Iris pigment epithelial cell (primary cell): Measurements from ENCODE around the gene OSBPL1A.
"Not testable (repeated sequence)": the region's sequence is repeated elsewhere in the genome, so short reads cannot be mapped to it uniquely, and the experiment has no call there.

ENCODE experiments used
- DNase-seq: peaks from one replicate; pipeline ENCODE4 v3.0.0-alpha.2; 2011; ENCODE audit warnings: low read depth

The OSBPL1A gene

GRCh38 chr18:24187049-24187448 lies 210.6 kb downstream of the OSBPL1A start:
- DNase-seq, result no peak

- DNase-seq, result peak; percentile 88
Measured at GRCh38 chr18:24185805-24186204, 211.8 kb downstream of the OSBPL1A start.

- peak; percentile 47 for DNase-seq
Measured at GRCh38 chr18:24181806-24182205, 215.8 kb downstream of the OSBPL1A start.

DNA sequence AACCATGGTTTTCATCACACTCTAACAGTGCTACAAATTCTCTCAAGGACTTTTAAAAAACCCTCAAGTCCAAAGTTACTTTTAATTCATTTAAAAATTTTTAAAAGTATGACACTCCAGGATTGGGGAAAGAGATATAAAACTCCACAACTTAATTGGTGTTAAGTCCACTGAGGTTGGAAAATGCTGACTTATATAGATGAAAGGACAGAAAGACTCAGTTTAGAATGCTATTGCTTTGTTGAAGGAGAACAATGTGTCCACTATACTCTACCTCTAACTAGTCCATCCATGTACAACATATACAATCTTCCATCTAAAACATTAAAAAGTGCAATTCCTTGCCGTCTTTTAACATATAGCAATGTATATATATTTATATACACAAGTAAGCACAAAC lies 217.6 kb downstream of the OSBPL1A start:
- no peak for DNase-seq

GRCh38 chr18:24177499-24178133 lies 220.0 kb downstream of the OSBPL1A start:
- no peak for DNase-seq

DNA sequence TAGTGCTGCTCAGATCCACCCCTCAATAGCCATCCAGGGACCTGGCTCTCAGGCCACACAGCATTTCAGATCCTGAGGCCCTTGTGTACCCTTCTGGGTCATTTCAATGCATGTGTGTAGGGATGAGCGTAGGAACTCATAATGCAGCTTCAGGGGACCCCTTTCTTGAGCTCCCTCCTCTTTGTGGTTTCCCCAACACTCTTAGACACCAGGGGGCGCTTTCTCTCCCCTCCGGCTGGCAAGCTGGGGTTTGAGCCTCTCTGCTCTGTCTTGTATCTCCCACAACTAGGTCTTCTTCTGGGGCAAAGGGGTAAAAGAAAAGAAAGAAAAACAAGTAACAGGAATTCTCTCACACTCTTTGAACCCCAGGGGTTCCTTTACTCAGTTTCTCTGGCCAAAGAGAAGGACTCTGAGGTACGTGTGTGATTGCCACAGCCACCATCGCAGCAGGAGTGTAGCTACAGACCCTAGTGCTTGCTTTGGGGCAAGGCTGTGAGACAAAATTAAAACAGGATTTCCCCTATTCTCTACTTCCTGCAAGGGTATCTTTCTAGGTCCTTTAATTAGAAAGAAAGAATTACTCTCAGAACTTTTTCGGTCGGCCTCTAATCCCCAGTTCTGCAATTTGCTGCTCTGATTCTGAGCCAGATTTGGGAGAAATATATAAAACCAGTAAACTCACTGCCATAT lies 220.8 kb downstream of the OSBPL1A start:
- DNase-seq, result peak; percentile 61

GRCh38 chr18:24173997-24174396 lies 223.6 kb downstream of the OSBPL1A start:
- no peak for DNase-seq

DNA sequence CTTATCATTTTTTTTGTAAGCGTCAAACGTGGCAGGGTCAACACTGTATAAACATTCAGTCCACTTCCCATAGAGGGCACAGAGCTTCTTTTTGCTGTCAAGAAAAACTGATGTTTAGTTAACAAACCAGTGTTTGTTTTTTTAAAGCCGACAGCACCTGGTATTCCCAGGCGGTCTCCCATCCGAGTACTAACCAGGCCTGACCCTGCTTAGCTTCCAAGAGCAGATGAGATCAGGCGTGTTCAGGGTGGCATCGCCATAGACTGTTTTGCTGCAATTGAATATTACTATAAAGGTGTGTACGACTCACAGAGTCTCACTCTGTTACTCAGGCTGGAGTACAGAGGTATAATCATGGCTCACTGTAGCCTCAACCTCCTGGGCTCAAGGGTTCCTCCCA lies 227.3 kb downstream of the OSBPL1A start:
- DNase-seq, result no peak

GRCh38 chr18:24168496-24168895 lies 229.1 kb downstream of the OSBPL1A start:
- DNase-seq, result no peak

- no peak for DNase-seq
Measured at GRCh38 chr18:24161304-24161703, 236.3 kb downstream of the OSBPL1A start.

DNA sequence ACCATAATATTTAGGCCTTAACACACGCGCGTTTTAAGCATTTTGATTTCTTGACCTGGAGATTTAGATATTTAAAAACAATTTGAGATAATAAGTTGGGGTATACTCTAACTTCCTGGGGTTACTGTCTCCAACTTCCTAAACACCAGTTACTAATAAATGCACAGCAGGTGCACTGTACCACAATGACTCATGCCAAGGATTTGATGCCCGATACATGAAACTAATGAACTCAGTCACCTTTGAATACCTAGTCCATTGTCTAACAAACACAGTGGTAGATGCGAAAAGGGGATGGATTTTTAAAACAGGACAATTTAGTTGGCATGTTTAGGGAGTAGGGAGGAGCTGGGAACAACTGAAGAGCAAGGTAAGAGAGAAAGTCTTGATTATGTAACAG lies 237.5 kb downstream of the OSBPL1A start:
- DNase-seq, result no peak

GRCh38 chr18:24157855-24158254 lies 239.8 kb downstream of the OSBPL1A start:
- no peak for DNase-seq

DNA sequence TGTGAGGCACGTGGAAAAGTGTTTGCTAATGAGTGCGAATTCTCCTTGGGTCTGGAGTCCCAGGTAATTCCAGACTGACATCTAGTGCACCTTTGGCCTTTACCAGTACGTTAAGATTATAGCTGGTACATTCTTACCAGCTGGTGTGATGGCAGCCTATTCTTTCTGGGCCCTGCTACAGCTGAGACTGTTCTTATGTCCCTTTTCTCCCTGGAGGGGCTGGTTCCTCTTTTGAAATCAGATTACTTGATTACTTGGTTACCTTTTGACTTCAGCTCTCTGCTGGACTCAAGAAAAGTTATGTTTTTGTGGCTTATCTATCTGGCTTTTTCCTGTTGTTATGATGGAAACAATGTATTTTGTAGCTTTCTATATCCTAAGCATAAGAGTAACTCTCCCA lies 244.2 kb downstream of the OSBPL1A start:
- no peak for DNase-seq

GRCh38 chr18:24149591-24149990 lies 248.0 kb downstream of the OSBPL1A start:
- not testable (repeated sequence) for DNase-seq

DNA sequence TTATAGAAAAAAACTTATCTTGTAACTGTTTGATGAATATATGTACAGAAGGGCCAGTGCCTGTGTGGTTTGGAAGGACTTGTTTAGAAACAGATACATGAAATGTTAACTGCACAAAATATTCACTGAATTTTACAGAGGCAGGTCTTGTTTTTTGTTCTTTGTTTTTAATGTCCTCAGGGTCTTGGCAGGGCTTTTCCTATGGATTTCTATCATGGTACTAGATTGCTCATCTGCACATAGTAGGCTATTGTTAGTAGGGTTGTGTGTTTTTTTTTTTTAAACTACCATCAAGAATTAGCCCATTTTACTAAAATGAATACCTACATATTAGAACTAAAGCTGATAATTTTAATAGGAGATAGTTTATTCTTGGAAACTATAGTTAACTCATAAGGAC lies 255.2 kb downstream of the OSBPL1A start:
- no peak for DNase-seq

- no peak for DNase-seq
Measured at GRCh38 chr18:24140697-24141096, 256.9 kb downstream of the OSBPL1A start.

GRCh38 chr18:24138789-24139616 lies 258.6 kb downstream of the OSBPL1A start, which contains the start of gene CABYR:
TSS of gene CABYR (plus strand) at chr18:24139062. CDS start at chr18:24143115, 4,053 bp downstream.
- peak; percentile 92 for DNase-seq

DNA sequence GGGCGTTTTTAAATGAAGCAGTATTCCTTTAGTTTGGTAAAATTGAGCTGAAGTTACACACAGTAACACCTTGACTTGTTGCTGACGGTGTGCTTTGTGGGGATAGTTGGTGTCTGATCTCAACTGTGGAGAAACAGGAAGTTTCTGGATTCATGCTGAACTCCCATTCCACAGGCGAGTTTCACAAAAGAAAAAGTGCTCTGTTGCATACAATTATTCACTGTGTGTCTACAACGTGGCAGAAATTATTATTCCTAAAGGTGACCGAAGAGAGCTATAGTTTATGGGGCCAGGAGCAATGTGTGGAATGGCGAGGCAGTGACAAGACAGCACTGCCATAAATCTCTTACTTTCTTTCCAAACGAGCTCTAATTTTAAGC lies 259.2 kb downstream of the OSBPL1A start:
- no peak for DNase-seq

- DNase-seq, result peak; percentile 77
Measured at GRCh38 chr18:24136967-24137373, 260.7 kb downstream of the OSBPL1A start.

GRCh38 chr18:24130494-24130893 lies 267.1 kb downstream of the OSBPL1A start:
- no peak for DNase-seq

- DNase-seq, result peak; percentile 50
Measured at GRCh38 chr18:24128700-24129099, 268.9 kb downstream of the OSBPL1A start.

- no peak for DNase-seq
Measured at GRCh38 chr18:24127735-24128134, 269.9 kb downstream of the OSBPL1A start.
